ENCODE measurements around the gene CCDC88B.

- TF ChIP-seq EP300 (IDR thresholded peaks at IDR 0.05; ENCODE audit: borderline replicate concordance) (no peak), EGR1 (IDR thresholded peaks at IDR 0.05) (no peak), ZBTB7A (IDR thresholded peaks at IDR 0.05; ENCODE audit: low read depth) (no peak), CEBPB (IDR thresholded peaks at IDR 0.05) (no peak), FOXM1 (IDR thresholded peaks at IDR 0.05; ENCODE audit: borderline replicate concordance, low read depth) (no peak), REST (IDR thresholded peaks at IDR 0.05; ENCODE audit: low read depth) (no peak), TAF1 (IDR thresholded peaks at IDR 0.05; ENCODE audit: low read depth) (no peak)
Measured at GRCh38 chr11:64339754-64340408, at the start of gene CCDC88B.

Data from Ishikawa (cell line).